CMK (cell line): Measurements from ENCODE around the gene PRR5.
A peak's percentile ranks its signal among the peaks of the same experiment; 100 is the strongest.
"Not testable (repeated sequence)": the region's sequence is repeated elsewhere in the genome, so short reads cannot be mapped to it uniquely, and the experiment has no call there.

Experiments
- DNase-seq: peaks from one replicate; pipeline ENCODE4 v3.0.0-alpha.2; 2010; ENCODE audit warnings: low read depth

Gene PRR5

GRCh38 chr22:44701824-44702478, at the start of gene PRR5:
Gene PRR5, plus strand, starts transcription at chr22:44702204. Its CDS starts 271 bp downstream, at chr22:44702475.
- DNase-seq = peak; percentile 93

GRCh38 chr22:44652866-44653265, 49.1 kb upstream of the PRR5 start:
- DNase-seq = not testable (repeated sequence)

- DNase-seq = peak; percentile 46
Measured at GRCh38 chr22:44658311-44658953, 43.6 kb upstream of the PRR5 start.

- DNase-seq = no peak
Measured at GRCh38 chr22:44659140-44659539, 42.9 kb upstream of the PRR5 start.

GRCh38 chr22:44660051-44660830, 41.8 kb upstream of the PRR5 start:
- DNase-seq = no peak

- DNase-seq = no peak
Measured at GRCh38 chr22:44661070-44661469, 40.9 kb upstream of the PRR5 start.

- no peak for DNase-seq
Measured at GRCh38 chr22:44661659-44662569, 40.1 kb upstream of the PRR5 start.

- DNase-seq = no peak
Measured at GRCh38 chr22:44663256-44663999, 38.6 kb upstream of the PRR5 start.

- peak; percentile 75 for DNase-seq
Measured at GRCh38 chr22:44664149-44664548, 37.9 kb upstream of the PRR5 start.

GRCh38 chr22:44665115-44665514, 36.9 kb upstream of the PRR5 start:
- peak; percentile 44 for DNase-seq

GRCh38 chr22:44666207-44666585, 35.8 kb upstream of the PRR5 start:
- DNase-seq = no peak

GRCh38 chr22:44667276-44667675, 34.7 kb upstream of the PRR5 start:
- DNase-seq = no peak

- no peak for DNase-seq
Measured at GRCh38 chr22:44667829-44668189, 34.2 kb upstream of the PRR5 start.

- DNase-seq = no peak
Measured at GRCh38 chr22:44668190-44668885, 33.7 kb upstream of the PRR5 start.

GRCh38 chr22:44668886-44669521, 33.0 kb upstream of the PRR5 start:
- no peak for DNase-seq

- DNase-seq = no peak
Measured at GRCh38 chr22:44669561-44669976, 32.4 kb upstream of the PRR5 start.

- DNase-seq = no peak
Measured at GRCh38 chr22:44670220-44670988, 31.6 kb upstream of the PRR5 start.

- no peak for DNase-seq
Measured at GRCh38 chr22:44671742-44672141, 30.3 kb upstream of the PRR5 start.

- no peak for DNase-seq
Measured at GRCh38 chr22:44672632-44673031, 29.4 kb upstream of the PRR5 start.
